Ectodermal cell (in vitro differentiated cells): ENCODE measurements around the gene MAGEL2. TPM values are rescaled to one million over a fixed set of nuclear protein-coding genes. Genes with fewer than 3 reads are reported as not detected.
A peak's percentile ranks its signal among the peaks of the same experiment; 100 is the strongest.

Experiments
- H3K27ac ChIP-seq: 2 replicates; pipeline ENCODE4 v1.7.0; 2013; ENCODE audit warnings: mild to moderate bottlenecking, low read depth, low read length; ENCODE audit not compliant: insufficient read depth, poor library complexity, severe bottlenecking
- H3K27me3 ChIP-seq: 2 replicates; pipeline ENCODE4 v1.7.0; 2013; ENCODE audit warnings: mild to moderate bottlenecking, low read length; ENCODE audit not compliant: insufficient read depth, control insufficient read depth, poor library complexity, severe bottlenecking
- H3K36me3 ChIP-seq: one replicate; pipeline ENCODE4 v1.7.0; 2013; ENCODE audit warnings: low read length; ENCODE audit not compliant: control insufficient read depth, insufficient read depth
- H3K4me1 ChIP-seq: one replicate; pipeline ENCODE4 v1.7.0; 2013; ENCODE audit warnings: low read length; ENCODE audit not compliant: control insufficient read depth, insufficient read depth
- H3K4me3 ChIP-seq: 2 replicates; pipeline ENCODE4 v1.7.0; 2013; ENCODE audit warnings: low read depth, low read length, control low read depth; ENCODE audit not compliant: insufficient read depth
- H3K9me3 ChIP-seq: 2 replicates; pipeline ENCODE4 v1.7.0; 2013; ENCODE audit warnings: mild to moderate bottlenecking, low read length, moderate library complexity; ENCODE audit not compliant: control insufficient read depth
- WGBS, 2 experiments: methylation state at CpG; one replicate each; pipeline ENCODE4 v1.1.7; 2013; ENCODE audit warnings: missing lambda C conversion rate in 2 of 2; 5-methylcytosine and 5-hydroxymethylcytosine counted together
- polyA plus RNA-seq, 4 experiments: library from polyadenylated mRNA; stranded (reverse); fragments of 50-300 nt; gene quantifications; one replicate each; pipeline ENCODE4 v1.2.3, GENCODE V29; 2013

Gene MAGEL2
- 6.3 TPM for polyA plus RNA-seq (2013, experiment 1 of 4)
- polyA plus RNA-seq (2013, experiment 2 of 4), result 6.9 TPM
- 6.4 TPM for polyA plus RNA-seq (2013, experiment 3 of 4)
- polyA plus RNA-seq (2013, experiment 4 of 4), result 7.5 TPM

- no peaks in the 10 kb centered on the region for H3K27me3 ChIP-seq
- H3K36me3 ChIP-seq, result no peaks in the 10 kb centered on the region
- H3K4me1 ChIP-seq, result no peaks in the 10 kb centered on the region
- peak within 1 kb of the TSS; percentile 56 for H3K4me3 ChIP-seq
- no peak within 1 kb of the TSS for H3K27ac ChIP-seq
- WGBS, 2 experiments, result 41 to 46% methylated on average over 37 of the region's 37 CpGs
- H3K9me3 ChIP-seq, result no peaks in the 10 kb centered on the region
These were observed at the start of gene MAGEL2 for GRCh38 chr15:23647421-23648370. Gene MAGEL2 (minus strand): TSS chr15:23647867. CDS start chr15:23647742, 125 bp downstream.

DNA sequence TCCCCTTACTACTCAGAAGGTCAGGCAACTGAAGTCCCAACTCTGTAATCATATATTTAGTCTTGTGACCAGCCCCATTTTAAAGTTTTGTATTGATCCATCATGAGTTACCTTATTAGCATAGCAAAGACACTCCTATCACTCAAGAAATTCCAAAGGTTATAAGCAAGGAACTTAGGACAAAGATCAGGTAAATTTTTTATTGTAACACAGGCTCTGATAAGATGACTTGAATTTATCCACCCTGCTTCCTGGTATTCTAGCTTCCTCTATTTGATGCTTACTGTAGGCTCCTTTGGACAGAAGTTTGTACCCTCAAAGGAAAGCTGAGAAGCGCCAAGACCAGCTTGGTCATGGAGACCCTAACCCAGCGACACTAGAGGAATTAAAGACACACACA, 47.6 kb upstream of the MAGEL2 start:
- no peaks in the 10 kb centered on the region for H3K9me3 ChIP-seq
- peaks cover 7% of the 10 kb centered on the region for H3K4me1 ChIP-seq
- no peaks in the 10 kb centered on the region for H3K27me3 ChIP-seq
- H3K27ac ChIP-seq, result no peak overlapping the region
- no peak overlapping the region for H3K4me3 ChIP-seq
- H3K36me3 ChIP-seq, result no peaks in the 10 kb centered on the region
- 70 to 75% methylated on average over 2 of the region's 2 CpGs for WGBS, 2 experiments

DNA sequence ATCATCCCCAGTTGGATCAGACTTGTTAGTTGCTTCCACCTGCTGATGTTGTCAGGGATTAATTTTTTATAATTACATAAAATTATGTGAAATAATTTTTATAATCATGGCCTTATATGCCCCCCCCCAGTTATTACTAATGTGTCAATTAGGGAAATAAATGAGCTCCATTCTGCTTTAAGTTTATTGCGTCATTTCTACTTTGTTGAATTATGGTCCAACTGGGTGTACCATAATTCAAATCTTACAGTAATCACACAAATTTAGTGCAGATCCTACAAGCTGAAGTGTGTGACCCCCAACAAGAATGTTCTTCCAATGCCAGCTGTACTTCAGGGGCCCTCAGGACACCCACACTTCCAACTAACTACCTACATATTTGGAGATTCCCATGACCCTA, 46.9 kb upstream of the MAGEL2 start:
- H3K4me3 ChIP-seq, result no peak overlapping the region
- H3K36me3 ChIP-seq, result no peaks in the 10 kb centered on the region
- H3K27me3 ChIP-seq, result no peaks in the 10 kb centered on the region
- WGBS, 2 experiments, result 100% methylated on average over 1 of the region's 1 CpG
- H3K9me3 ChIP-seq, result no peaks in the 10 kb centered on the region
- peaks cover 7% of the 10 kb centered on the region for H3K4me1 ChIP-seq
- no peak overlapping the region for H3K27ac ChIP-seq

- H3K36me3 ChIP-seq, result no peaks in the 10 kb centered on the region
- WGBS, 2 experiments, result 66 to 72% methylated on average over 5 of the region's 5 CpGs
- no peak overlapping the region for H3K27ac ChIP-seq
- no peaks in the 10 kb centered on the region for H3K9me3 ChIP-seq
- no peaks in the 10 kb centered on the region for H3K27me3 ChIP-seq
- peaks cover 7% of the 10 kb centered on the region for H3K4me1 ChIP-seq
- no peak overlapping the region for H3K4me3 ChIP-seq
These were observed 42.8 kb upstream of the MAGEL2 start for GRCh38 chr15:23690450-23690852.

DNA sequence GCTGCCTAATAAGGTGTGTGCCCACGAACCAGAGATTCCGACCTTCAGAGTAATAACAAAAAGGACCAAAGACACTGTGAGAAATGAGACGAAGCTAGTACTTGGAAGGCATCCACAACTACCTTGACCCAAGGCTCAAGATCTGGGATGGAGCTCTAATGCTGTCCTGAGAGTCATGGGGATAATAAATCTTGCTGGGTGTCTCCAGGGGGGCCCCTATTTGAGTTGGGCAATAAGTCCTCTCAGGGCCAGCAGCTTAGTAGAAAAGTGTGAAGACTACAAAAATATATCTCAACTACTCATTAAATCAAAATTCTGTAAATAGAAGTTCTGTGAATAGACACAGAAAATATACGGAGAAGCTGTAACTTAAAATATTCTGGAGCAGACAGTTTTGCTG, 42.3 kb upstream of the MAGEL2 start:
- Histone ChIP-seq H3K4me3 (no peak overlapping the region), H3K27me3 (no peaks in the 10 kb centered on the region), H3K36me3 (no peaks in the 10 kb centered on the region), H3K9me3 (no peaks in the 10 kb centered on the region), H3K27ac (no peak overlapping the region), H3K4me1 (peaks cover 7% of the 10 kb centered on the region)
- 83% methylated on average over 4 of the region's 4 CpGs for WGBS, 2 experiments

- Histone ChIP-seq H3K27me3 (no peaks in the 10 kb centered on the region), H3K4me1 (peaks cover 7% of the 10 kb centered on the region), H3K36me3 (no peaks in the 10 kb centered on the region), H3K9me3 (no peaks in the 10 kb centered on the region), H3K27ac (no peak within 1 kb of the TSS), H3K4me3 (peak within 1 kb of the TSS; percentile 58)
- 42 to 47% methylated on average over 38 of the region's 38 CpGs for WGBS, 2 experiments
These were observed 39.4 kb upstream of the MAGEL2 start, which contains the start of gene NDN for GRCh38 chr15:23687143-23687470. Gene NDN (minus strand): TSS chr15:23687305. CDS start chr15:23687217, 88 bp downstream.

- peaks cover 7% of the 10 kb centered on the region for H3K4me1 ChIP-seq
- no peaks in the 10 kb centered on the region for H3K9me3 ChIP-seq
- WGBS, 2 experiments, result 46 to 47% methylated on average over 57 of the region's 57 CpGs
- H3K36me3 ChIP-seq, result no peaks in the 10 kb centered on the region
- H3K27ac ChIP-seq, result no peak overlapping the region
- no peaks in the 10 kb centered on the region for H3K27me3 ChIP-seq
- H3K4me3 ChIP-seq, result peak overlapping the region; percentile 58
These were observed 38.9 kb upstream of the MAGEL2 start for GRCh38 chr15:23686466-23687142.

DNA sequence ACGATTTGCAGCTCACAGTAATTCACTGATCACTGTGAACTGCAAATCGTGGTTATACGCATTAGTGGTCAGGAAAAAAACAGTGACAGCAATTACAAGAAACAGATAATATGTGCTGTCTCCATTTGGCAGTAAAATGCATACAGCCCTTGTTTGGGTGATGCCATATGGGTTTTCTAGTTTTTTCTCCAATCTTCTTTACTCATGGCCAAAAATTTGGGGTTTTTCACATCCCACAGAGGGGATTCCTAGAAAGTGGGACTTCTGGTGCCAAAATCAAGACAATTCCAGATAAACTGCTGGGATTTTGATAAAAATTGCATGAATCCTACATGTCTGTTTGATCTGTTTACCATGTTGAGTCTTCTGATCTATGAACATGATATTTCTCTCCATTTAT, 23.8 kb upstream of the MAGEL2 start:
- Histone ChIP-seq H3K4me3 (no peak overlapping the region), H3K27ac (no peak overlapping the region), H3K4me1 (no peaks in the 10 kb centered on the region), H3K27me3 (no peaks in the 10 kb centered on the region), H3K36me3 (no peaks in the 10 kb centered on the region), H3K9me3 (peaks cover 2% of the 10 kb centered on the region)
- 73 to 83% methylated on average over 3 of the region's 3 CpGs for WGBS, 2 experiments

DNA sequence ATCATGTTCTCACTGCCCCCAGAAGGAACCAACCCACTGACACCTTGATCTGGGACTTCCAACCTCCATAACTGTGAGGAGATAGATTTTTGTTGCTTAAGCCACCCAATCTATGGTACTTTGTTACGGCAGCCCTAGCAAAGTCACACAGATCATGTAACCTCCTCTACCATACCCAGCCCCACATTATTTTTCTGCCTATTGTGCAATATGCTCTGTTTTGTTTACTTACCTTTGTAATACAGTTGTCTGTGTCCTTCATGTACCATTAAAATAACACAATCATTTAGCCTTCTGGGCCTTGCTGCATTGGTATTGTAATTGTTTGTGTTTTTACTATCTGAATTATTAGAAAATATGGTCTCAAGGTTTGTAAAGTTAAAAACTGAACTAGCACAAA, 23.3 kb upstream of the MAGEL2 start:
- no peaks in the 10 kb centered on the region for H3K27me3 ChIP-seq
- H3K27ac ChIP-seq, result no peak overlapping the region
- H3K4me3 ChIP-seq, result no peak overlapping the region
- no peaks in the 10 kb centered on the region for H3K4me1 ChIP-seq
- H3K9me3 ChIP-seq, result peaks cover 2% of the 10 kb centered on the region
- no peaks in the 10 kb centered on the region for H3K36me3 ChIP-seq
- 86 to 100% methylated on average over 1 of the region's 1 CpG for WGBS, 2 experiments

DNA sequence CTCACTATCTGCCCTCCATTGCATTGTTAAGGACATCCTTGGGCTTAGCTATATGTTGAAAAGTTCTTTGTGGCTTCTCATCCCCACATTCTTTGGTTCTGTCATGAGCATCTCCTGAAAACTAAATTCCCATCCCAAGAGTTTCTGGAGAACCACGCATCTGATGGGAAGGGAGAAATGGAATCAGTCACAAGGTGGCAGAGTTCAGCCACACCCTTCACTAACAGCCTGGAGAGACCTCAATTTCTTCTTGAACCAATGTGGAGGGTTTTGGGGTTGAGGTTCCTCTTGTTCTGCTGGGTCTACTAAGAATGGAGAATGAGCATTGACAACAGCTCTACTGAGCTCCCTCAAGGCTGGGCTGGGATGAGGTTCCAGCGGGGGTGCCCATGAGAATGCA, 15.6 kb upstream of the MAGEL2 start:
- Histone ChIP-seq H3K9me3 (no peaks in the 10 kb centered on the region), H3K4me3 (no peak overlapping the region), H3K4me1 (no peaks in the 10 kb centered on the region), H3K27ac (no peak overlapping the region), H3K27me3 (no peaks in the 10 kb centered on the region), H3K36me3 (no peaks in the 10 kb centered on the region)
- WGBS, 2 experiments, result 61 to 72% methylated on average over 2 of the region's 2 CpGs
